WTC11 (cell line): Measurements from ENCODE around the gene MACROD2. TPM values are rescaled to one million over a fixed set of nuclear protein-coding genes. Genes with fewer than 3 reads are reported as not detected.
"Not testable (repeated sequence)": the region's sequence is repeated elsewhere in the genome, so short reads cannot be mapped to it uniquely, and the experiment has no call there.

Experiments used
- ATAC-seq: fragments of 200-7000 bp; cut with Tn5 transposase; 2 replicates; pipeline ENCODE4 v1.10.0; 2021; ENCODE audit warnings: mild to moderate bottlenecking, moderate library complexity
- CTCF ChIA-PET: fragments of 300-600 bp; sonication (Branson Sonifier 250); formaldehyde crosslinking; loops from one replicate; lab custom pipeline; 2021; ENCODE audit warnings: antibody characterized with exemption; lab: Charles Lee
- POLR2A ChIA-PET: fragments of 350-600 bp; sonication (Branson Sonifier 250); formaldehyde crosslinking; loops from one replicate; lab custom pipeline; 2021; ENCODE audit warnings: antibody characterized with exemption; lab: Charles Lee
- DNase-seq: peaks from one replicate; pipeline ENCODE4 v3.0.0; 2021; ENCODE audit warnings: low spot score
- H3K27ac Mint-ChIP-seq: 2 replicates; pipeline ENCODE4 v1.8.0; 2021; ENCODE audit warnings: mixed read lengths
- H3K27me3 Mint-ChIP-seq: 2 replicates; pipeline ENCODE4 v1.8.0; 2021; ENCODE audit warnings: low read depth, mild to moderate bottlenecking, moderate library complexity, mixed read lengths
- H3K36me3 Mint-ChIP-seq: 2 replicates; pipeline ENCODE4 v1.8.0; 2021; ENCODE audit warnings: mixed read lengths
- H3K4me1 Mint-ChIP-seq: 2 replicates; pipeline ENCODE4 v1.8.0; 2022; ENCODE audit warnings: mixed read lengths
- H3K4me3 Mint-ChIP-seq: 2 replicates; pipeline ENCODE4 v1.8.0; 2021; ENCODE audit warnings: mild to moderate bottlenecking, moderate library complexity, mixed read lengths
- H3K9me3 Mint-ChIP-seq: 2 replicates; pipeline ENCODE4 v1.8.0; 2021; ENCODE audit warnings: mixed read lengths
- ATF3 ChIP-seq: sonication (generic); formaldehyde crosslinking; conservative IDR thresholded peaks from 2 replicates; pipeline ENCODE4 v1.8.1; 2022; ENCODE audit warnings: mild to moderate bottlenecking, missing genetic modification reagents
- ETV6 ChIP-seq: sonication (generic); formaldehyde crosslinking; IDR thresholded peaks from 2 replicates; pipeline ENCODE4 v1.8.1; 2022; ENCODE audit warnings: mild to moderate bottlenecking, missing genetic modification reagents
- FOXK1 ChIP-seq: sonication (generic); formaldehyde crosslinking; IDR thresholded peaks from 2 replicates; pipeline ENCODE4 v1.8.0; 2022; ENCODE audit warnings: mild to moderate bottlenecking, moderate library complexity, missing genetic modification reagents
- GTF2I ChIP-seq: fragments of 250-450 bp; sonication (Bioruptor Pico); conservative IDR thresholded peaks from 2 replicates; pipeline ENCODE4 v1.4.0; 2021; ENCODE audit warnings: mild to moderate bottlenecking
- MYBL2 ChIP-seq: sonication (generic); formaldehyde crosslinking; IDR thresholded peaks from 2 replicates; pipeline ENCODE4 v1.8.1; 2023; ENCODE audit warnings: mild to moderate bottlenecking, moderate library complexity, missing genetic modification reagents
- NFATC4 ChIP-seq: fragments of 250-450 bp; sonication (Bioruptor Pico); IDR thresholded peaks from 2 replicates; pipeline ENCODE4 v1.9.0; 2021; ENCODE audit warnings: mild to moderate bottlenecking
- RELA ChIP-seq: sonication (generic); formaldehyde crosslinking; IDR thresholded peaks from 2 replicates; pipeline ENCODE4 v1.8.1; 2022; ENCODE audit warnings: missing genetic modification reagents, mild to moderate bottlenecking, borderline replicate concordance
- SMAD3 ChIP-seq: sonication (generic); formaldehyde crosslinking; IDR thresholded peaks from 2 replicates; pipeline ENCODE4 v1.8.0; 2022; ENCODE audit warnings: missing genetic modification reagents, mild to moderate bottlenecking, borderline replicate concordance
- SP1 ChIP-seq: sonication (generic); formaldehyde crosslinking; conservative IDR thresholded peaks from 2 replicates; pipeline ENCODE4 v1.8.1; 2022; ENCODE audit warnings: missing genetic modification reagents
- TCF7 ChIP-seq: sonication (generic); formaldehyde crosslinking; IDR thresholded peaks from 2 replicates; pipeline ENCODE4 v1.8.0; 2022; ENCODE audit warnings: mild to moderate bottlenecking, low read depth, missing genetic modification reagents, moderate library complexity
- TEAD1 ChIP-seq: sonication (generic); formaldehyde crosslinking; IDR thresholded peaks from 2 replicates; pipeline ENCODE4 v1.8.0; 2022; ENCODE audit warnings: mild to moderate bottlenecking, missing genetic modification reagents
- ZBTB21 ChIP-seq: sonication (generic); formaldehyde crosslinking; IDR thresholded peaks from 2 replicates; pipeline ENCODE4 v1.8.1; 2023; ENCODE audit warnings: mild to moderate bottlenecking, missing genetic modification reagents, borderline replicate concordance
- ZNF263 ChIP-seq: sonication (generic); formaldehyde crosslinking; IDR thresholded peaks from 2 replicates; pipeline ENCODE4 v1.8.1; 2022; ENCODE audit warnings: low read depth, mild to moderate bottlenecking, moderate library complexity, missing genetic modification reagents
- total RNA-seq: library from RNA; stranded (reverse); gene quantifications from 3 replicates; pipeline ENCODE4 v1.2.3, GENCODE V29; 2021
- TF ChIP-seq, protein P1 (sequence below): sonication (generic); formaldehyde crosslinking; IDR thresholded peaks from 2 replicates; pipeline ENCODE4 v1.8.0; 2022; ENCODE audit warnings: mild to moderate bottlenecking, missing genetic modification reagents
- TF ChIP-seq, protein P2 (sequence below): sonication (generic); formaldehyde crosslinking; IDR thresholded peaks from 2 replicates; pipeline ENCODE4 v1.8.1; 2023; ENCODE audit warnings: mild to moderate bottlenecking, missing genetic modification reagents, borderline replicate concordance
- TF ChIP-seq, protein P3 (sequence below): sonication (generic); formaldehyde crosslinking; IDR thresholded peaks from 2 replicates; pipeline ENCODE4 v1.8.1; 2023; ENCODE audit warnings: mild to moderate bottlenecking, moderate library complexity, missing genetic modification reagents

MACROD2 gene
- total RNA-seq, 1 experiment from 2014 or later, result 4.1 TPM

DNA sequence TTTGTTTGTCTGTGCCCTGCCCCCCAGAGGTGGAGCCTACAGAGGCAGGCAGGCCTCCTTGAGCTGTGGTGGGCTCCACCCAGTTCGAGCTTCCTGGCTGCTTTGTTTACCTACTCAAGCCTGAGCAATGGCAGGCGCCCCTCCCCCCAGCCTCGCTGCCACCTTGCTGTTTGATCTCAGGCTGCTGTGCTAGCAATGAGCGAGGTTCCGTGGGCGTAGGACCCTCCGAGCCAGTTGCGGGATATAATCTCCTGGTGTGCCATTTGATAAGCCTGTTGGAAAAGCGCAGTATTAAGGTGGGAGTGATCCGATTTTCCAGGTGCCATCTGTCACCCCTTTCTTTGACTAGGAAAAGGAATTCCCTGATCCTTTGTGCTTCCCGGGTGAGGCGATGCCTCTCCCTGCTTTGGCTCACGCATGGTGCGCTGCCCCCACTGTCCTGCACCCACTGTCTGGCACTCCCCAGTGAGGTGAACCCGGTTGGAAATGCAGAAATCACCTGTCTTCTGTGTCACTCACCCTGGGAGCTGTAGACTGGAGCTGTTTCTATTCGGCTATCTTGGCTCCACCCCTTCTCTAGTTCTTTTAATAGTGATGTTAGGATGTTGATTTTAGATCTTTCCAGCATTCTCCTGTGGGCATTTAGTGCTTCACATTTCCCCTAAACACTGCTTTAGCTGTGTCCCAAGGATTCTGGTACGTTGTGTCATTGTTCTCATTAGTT, 471.9 kb downstream of the MACROD2 start:
- H3K36me3 Mint-ChIP-seq, result peaks cover 38% of the 10 kb centered on the region
- H3K27ac Mint-ChIP-seq, ATAC-seq, POLR2A ChIA-PET, H3K4me3 Mint-ChIP-seq, CTCF ChIA-PET: not testable (repeated sequence)
- peak; percentile 41 for DNase-seq
- peaks cover 44% of the 10 kb centered on the region for H3K4me1 Mint-ChIP-seq
- peak; percentile 62; the same call in 1 of the 2 replicates for TF ChIP-seq FOXK1
- H3K27me3 Mint-ChIP-seq, result peaks cover 21% of the 10 kb centered on the region
- H3K9me3 Mint-ChIP-seq, result peaks cover 53% of the 10 kb centered on the region

GRCh38 chr20:14470231-14470899, 475.0 kb downstream of the MACROD2 start:
- peaks cover 30% of the 10 kb centered on the region for H3K36me3 Mint-ChIP-seq
- ATAC-seq (no peak; the same call in 1 of the 2 replicates), DNase-seq (no peak)
- no peak overlapping the region for H3K27ac Mint-ChIP-seq
- H3K27me3 Mint-ChIP-seq, result peaks cover 21% of the 10 kb centered on the region
- H3K9me3 Mint-ChIP-seq, result peaks cover 42% of the 10 kb centered on the region
- H3K4me3 Mint-ChIP-seq, result no peak overlapping the region
- no peak for TF ChIP-seq GTF2I
- no peak for TF ChIP-seq RELA
- no peak for TF ChIP-seq ATF3 (CRISPR knock-in tag)
- no peak for TF ChIP-seq TEAD1 (CRISPR knock-in tag)
- TF ChIP-seq, protein P1, sequence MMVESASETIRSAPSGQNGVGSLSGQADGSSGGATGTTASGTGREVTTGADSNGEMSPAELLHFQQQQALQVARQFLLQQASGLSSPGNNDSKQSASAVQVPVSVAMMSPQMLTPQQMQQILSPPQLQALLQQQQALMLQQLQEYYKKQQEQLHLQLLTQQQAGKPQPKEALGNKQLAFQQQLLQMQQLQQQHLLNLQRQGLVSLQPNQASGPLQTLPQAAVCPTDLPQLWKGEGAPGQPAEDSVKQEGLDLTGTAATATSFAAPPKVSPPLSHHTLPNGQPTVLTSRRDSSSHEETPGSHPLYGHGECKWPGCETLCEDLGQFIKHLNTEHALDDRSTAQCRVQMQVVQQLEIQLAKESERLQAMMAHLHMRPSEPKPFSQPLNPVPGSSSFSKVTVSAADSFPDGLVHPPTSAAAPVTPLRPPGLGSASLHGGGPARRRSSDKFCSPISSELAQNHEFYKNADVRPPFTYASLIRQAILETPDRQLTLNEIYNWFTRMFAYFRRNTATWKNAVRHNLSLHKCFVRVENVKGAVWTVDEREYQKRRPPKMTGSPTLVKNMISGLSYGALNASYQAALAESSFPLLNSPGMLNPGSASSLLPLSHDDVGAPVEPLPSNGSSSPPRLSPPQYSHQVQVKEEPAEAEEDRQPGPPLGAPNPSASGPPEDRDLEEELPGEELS (CRISPR knock-in tag), result no peak
- no peak for TF ChIP-seq NFATC4 (CRISPR knock-in tag)
- TF ChIP-seq MYBL2, result no peak
- TF ChIP-seq TCF7 (CRISPR knock-in tag), result no peak
- TF ChIP-seq ETV6 (CRISPR knock-in tag), result no peak
- TF ChIP-seq, protein P2, sequence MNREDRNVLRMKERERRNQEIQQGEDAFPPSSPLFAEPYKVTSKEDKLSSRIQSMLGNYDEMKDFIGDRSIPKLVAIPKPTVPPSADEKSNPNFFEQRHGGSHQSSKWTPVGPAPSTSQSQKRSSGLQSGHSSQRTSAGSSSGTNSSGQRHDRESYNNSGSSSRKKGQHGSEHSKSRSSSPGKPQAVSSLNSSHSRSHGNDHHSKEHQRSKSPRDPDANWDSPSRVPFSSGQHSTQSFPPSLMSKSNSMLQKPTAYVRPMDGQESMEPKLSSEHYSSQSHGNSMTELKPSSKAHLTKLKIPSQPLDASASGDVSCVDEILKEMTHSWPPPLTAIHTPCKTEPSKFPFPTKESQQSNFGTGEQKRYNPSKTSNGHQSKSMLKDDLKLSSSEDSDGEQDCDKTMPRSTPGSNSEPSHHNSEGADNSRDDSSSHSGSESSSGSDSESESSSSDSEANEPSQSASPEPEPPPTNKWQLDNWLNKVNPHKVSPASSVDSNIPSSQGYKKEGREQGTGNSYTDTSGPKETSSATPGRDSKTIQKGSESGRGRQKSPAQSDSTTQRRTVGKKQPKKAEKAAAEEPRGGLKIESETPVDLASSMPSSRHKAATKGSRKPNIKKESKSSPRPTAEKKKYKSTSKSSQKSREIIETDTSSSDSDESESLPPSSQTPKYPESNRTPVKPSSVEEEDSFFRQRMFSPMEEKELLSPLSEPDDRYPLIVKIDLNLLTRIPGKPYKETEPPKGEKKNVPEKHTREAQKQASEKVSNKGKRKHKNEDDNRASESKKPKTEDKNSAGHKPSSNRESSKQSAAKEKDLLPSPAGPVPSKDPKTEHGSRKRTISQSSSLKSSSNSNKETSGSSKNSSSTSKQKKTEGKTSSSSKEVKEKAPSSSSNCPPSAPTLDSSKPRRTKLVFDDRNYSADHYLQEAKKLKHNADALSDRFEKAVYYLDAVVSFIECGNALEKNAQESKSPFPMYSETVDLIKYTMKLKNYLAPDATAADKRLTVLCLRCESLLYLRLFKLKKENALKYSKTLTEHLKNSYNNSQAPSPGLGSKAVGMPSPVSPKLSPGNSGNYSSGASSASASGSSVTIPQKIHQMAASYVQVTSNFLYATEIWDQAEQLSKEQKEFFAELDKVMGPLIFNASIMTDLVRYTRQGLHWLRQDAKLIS, result no peak
- TF ChIP-seq ZNF263 (CRISPR knock-in tag), result no peak
- TF ChIP-seq ZBTB21 (CRISPR knock-in tag), result no peak
- TF ChIP-seq, protein P3, sequence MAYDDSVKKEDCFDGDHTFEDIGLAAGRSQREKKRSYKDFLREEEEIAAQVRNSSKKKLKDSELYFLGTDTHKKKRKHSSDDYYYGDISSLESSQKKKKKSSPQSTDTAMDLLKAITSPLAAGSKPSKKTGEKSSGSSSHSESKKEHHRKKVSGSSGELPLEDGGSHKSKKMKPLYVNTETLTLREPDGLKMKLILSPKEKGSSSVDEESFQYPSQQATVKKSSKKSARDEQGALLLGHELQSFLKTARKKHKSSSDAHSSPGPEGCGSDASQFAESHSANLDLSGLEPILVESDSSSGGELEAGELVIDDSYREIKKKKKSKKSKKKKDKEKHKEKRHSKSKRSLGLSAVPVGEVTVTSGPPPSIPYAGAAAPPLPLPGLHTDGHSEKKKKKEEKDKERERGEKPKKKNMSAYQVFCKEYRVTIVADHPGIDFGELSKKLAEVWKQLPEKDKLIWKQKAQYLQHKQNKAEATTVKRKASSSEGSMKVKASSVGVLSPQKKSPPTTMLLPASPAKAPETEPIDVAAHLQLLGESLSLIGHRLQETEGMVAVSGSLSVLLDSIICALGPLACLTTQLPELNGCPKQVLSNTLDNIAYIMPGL (CRISPR knock-in tag), result no peak
- no peak for TF ChIP-seq SMAD3
- TF ChIP-seq SP1 (CRISPR knock-in tag), result no peak
- ChIA-PET POLR2A (no interaction called here), CTCF (no interaction called here)
- H3K4me1 Mint-ChIP-seq, result peaks cover 55% of the 10 kb centered on the region
